A549 (cell line): Measurements from ENCODE around the gene ARHGEF10L. TPM values are rescaled to one million over a fixed set of nuclear protein-coding genes. Genes with fewer than 3 reads are reported as not detected.

Experiments
- ATAC-seq, 2 experiments: fragments of 200-7000 bp in 1 of 2; fragments of >200 bp in 1 of 2; cut with Nextera tagmentation in 1 of 2; cut with Tn5 transposase in 1 of 2; 3 replicates each; pipeline versions ENCODE4 v1.8.0 to v1.9.1; 2018 to 2020; ENCODE audit warnings: mild to moderate bottlenecking in 1 of 2, moderate library complexity in 1 of 2
- CTCF ChIA-PET: fragments of 300-600 bp; sonication (Branson Sonifier 250); formaldehyde crosslinking; extraction: SDS; loops from one replicate; lab custom pipeline; 2021; ENCODE audit warnings: antibody characterized with exemption, inconsistent platforms; lab: Yijun Ruan, JAX
- POLR2A ChIA-PET: fragments of 350-600 bp; formaldehyde crosslinking; extraction: SDS; loops from one replicate; lab custom pipeline; 2021; ENCODE audit warnings: antibody characterized with exemption, inconsistent platforms; lab: Yijun Ruan, JAX
- DNase-seq, 2 experiments: peaks; one replicate each; pipeline versions ENCODE4 v3.0.0 to v3.0.0-alpha.2; 2011 to 2016; ENCODE audit warnings: low read depth in 1 of 2, low spot score in 1 of 2
- FAIRE-seq: peaks from 2 replicates; lab custom pipeline; 2011; peaks lifted over from hg19 to GRCh38; lab: Jason Lieb, UNC
- H3K27ac ChIP-seq, 2 experiments: fragments of >200 bp; sonication (Bioruptor Twin); formaldehyde crosslinking; 3 replicates each; pipeline ENCODE4 v1.5.1; 2016 to 2017
- H3K4me1 ChIP-seq: fragments of >200 bp; sonication (Bioruptor Twin); formaldehyde crosslinking; 3 replicates; pipeline ENCODE4 v1.6.1; 2016
- H3K4me2 ChIP-seq: fragments of >200 bp; sonication (Bioruptor Twin); formaldehyde crosslinking; 3 replicates; pipeline ENCODE4 v1.6.1; 2016
- H3K4me3 ChIP-seq: fragments of >200 bp; sonication (Bioruptor Twin); formaldehyde crosslinking; 3 replicates; pipeline ENCODE4 v1.5.1; 2016
- H3K9me3 ChIP-seq: fragments of >200 bp; sonication (Bioruptor Twin); formaldehyde crosslinking; 3 replicates; pipeline ENCODE4 v1.6.1; 2016
- BHLHE40 ChIP-seq: IDR thresholded peaks from 2 replicates; pipeline ENCODE4 v1.6.1; 2012; ENCODE audit warnings: low read depth, low read length, inconsistent platforms
- CBX8 ChIP-seq: fragments of 200-600 bp; sonication (generic); IDR thresholded peaks from 2 replicates; pipeline ENCODE4 v1.6.1; 2016
- CHD4 ChIP-seq: fragments of 200-600 bp; sonication (generic); IDR thresholded peaks from 2 replicates; pipeline ENCODE4 v1.6.1; 2016; ENCODE audit warnings: antibody characterized with exemption, mild to moderate bottlenecking, borderline replicate concordance
- ESRRA ChIP-seq: fragments of 150-350 bp; IDR thresholded peaks from 2 replicates; pipeline ENCODE4 v1.6.1; 2014; ENCODE audit warnings: mild to moderate bottlenecking, low read length, borderline replicate concordance
- KDM1A ChIP-seq: fragments of 200-600 bp; sonication (generic); IDR thresholded peaks from 2 replicates; pipeline ENCODE4 v1.6.1; 2016; ENCODE audit warnings: low read depth, mild to moderate bottlenecking
- KDM5A ChIP-seq: fragments of 200-600 bp; sonication (generic); IDR thresholded peaks from 2 replicates; pipeline ENCODE4 v1.6.1; 2016; ENCODE audit warnings: antibody characterized with exemption, mild to moderate bottlenecking
- MAFK ChIP-seq: fragments of 450-650 bp; IDR thresholded peaks from 2 replicates; pipeline ENCODE4 v1.6.1; 2014; ENCODE audit not compliant: partially characterized antibody
- MYC ChIP-seq: IDR thresholded peaks from 2 replicates; pipeline ENCODE4 v1.6.1; 2012; ENCODE audit warnings: mild to moderate bottlenecking, inconsistent platforms, low read length, improper control_type of control experiment, borderline replicate concordance
- PHF8 ChIP-seq: fragments of 200-600 bp; sonication (generic); IDR thresholded peaks from 2 replicates; pipeline ENCODE4 v1.6.1; 2016; ENCODE audit warnings: low read depth, mild to moderate bottlenecking, antibody characterized with exemption, moderate library complexity, borderline replicate concordance
- POLR2A ChIP-seq: IDR thresholded peaks from 2 replicates; pipeline ENCODE4 v1.6.1; 2012; ENCODE audit warnings: mild to moderate bottlenecking, low read length
- RARB ChIP-seq: fragments of 250-450 bp; sonication (Bioruptor Pico); IDR thresholded peaks from 2 replicates; pipeline ENCODE4 v1.8.0; 2021; ENCODE audit warnings: mild to moderate bottlenecking, moderate library complexity
- RCOR1 ChIP-seq: fragments of 150-350 bp; IDR thresholded peaks from 2 replicates; pipeline ENCODE4 v1.6.1; 2014; ENCODE audit warnings: antibody characterized with exemption, low read length, low read depth
- RNF2 ChIP-seq: fragments of 200-600 bp; sonication (generic); IDR thresholded peaks from 2 replicates; pipeline ENCODE4 v1.6.1; 2016; ENCODE audit warnings: low read depth, mild to moderate bottlenecking, antibody characterized with exemption, moderate library complexity, borderline replicate concordance
- SMC3 ChIP-seq: fragments of >200 bp; sonication (Bioruptor Twin); formaldehyde crosslinking; IDR thresholded peaks from 3 replicates; pipeline ENCODE4 v1.6.1; 2018; ENCODE audit warnings: inconsistent platforms
- SREBF2 ChIP-seq: fragments of 450-650 bp; IDR thresholded peaks from 2 replicates; pipeline ENCODE4 v1.6.1; 2014; ENCODE audit warnings: mild to moderate bottlenecking, moderate library complexity
- TP53 ChIP-seq: fragments of 250-450 bp; sonication (Bioruptor Pico); IDR thresholded peaks from 2 replicates; pipeline ENCODE4 v1.5.0; 2021; ENCODE audit warnings: mild to moderate bottlenecking, moderate library complexity
- ZC3H11A ChIP-seq: fragments of 450-650 bp; IDR thresholded peaks from 2 replicates; pipeline ENCODE4 v1.6.1; 2014; ENCODE audit warnings: antibody characterized with exemption, mild to moderate bottlenecking
- ZFP36 ChIP-seq: fragments of 450-650 bp; IDR thresholded peaks from 2 replicates; pipeline ENCODE4 v1.6.1; 2014; ENCODE audit warnings: borderline replicate concordance; ENCODE audit not compliant: partially characterized antibody
- ZSCAN20 ChIP-seq: fragments of 250-450 bp; sonication (Bioruptor Pico); IDR thresholded peaks from 2 replicates; pipeline ENCODE4 v1.8.0; 2022; ENCODE audit warnings: mild to moderate bottlenecking, moderate library complexity
- WGBS: methylation state at CpG from one replicate; pipeline ENCODE4 v1.1.6; 2017; ENCODE audit errors: missing lambda C conversion rate; 5-methylcytosine and 5-hydroxymethylcytosine counted together
- polyA plus RNA-seq, 4 experiments: library from polyadenylated mRNA; depleted of rRNA in 3 of 4; stranded (reverse); fragments of >200 nt; fragmentation: RNase III in 1 of 4; extraction: RNeasy Plus Mini Kit Qiagen cat#74134 plus additional on column Dnase treatment in 1 of 4; gene quantifications; 2 replicates in 3 of 4; 3 replicates in 1 of 4; pipeline ENCODE4 v1.2.3, GENCODE V29; 2011 to 2017
- TF ChIP-seq, protein P1 (sequence below): fragments of >200 bp; sonication (Bioruptor Twin); formaldehyde crosslinking; IDR thresholded peaks from 3 replicates; pipeline ENCODE4 v1.6.1; 2016
- TF ChIP-seq, protein P2 (sequence below): fragments of >200 bp; sonication (Bioruptor Twin); formaldehyde crosslinking; IDR thresholded peaks from 2 replicates; pipeline ENCODE4 v1.6.1; 2016
- TF ChIP-seq, protein P3 (sequence below): fragments of 150-350 bp; IDR thresholded peaks from 2 replicates; pipeline ENCODE4 v1.6.1; 2014; ENCODE audit warnings: low read depth, mild to moderate bottlenecking, low read length

The ARHGEF10L gene
- polyA plus RNA-seq, 2 of the 4 experiments (the other 2 are of a cell fraction): 3.5 to 5.2 TPM

DNA sequence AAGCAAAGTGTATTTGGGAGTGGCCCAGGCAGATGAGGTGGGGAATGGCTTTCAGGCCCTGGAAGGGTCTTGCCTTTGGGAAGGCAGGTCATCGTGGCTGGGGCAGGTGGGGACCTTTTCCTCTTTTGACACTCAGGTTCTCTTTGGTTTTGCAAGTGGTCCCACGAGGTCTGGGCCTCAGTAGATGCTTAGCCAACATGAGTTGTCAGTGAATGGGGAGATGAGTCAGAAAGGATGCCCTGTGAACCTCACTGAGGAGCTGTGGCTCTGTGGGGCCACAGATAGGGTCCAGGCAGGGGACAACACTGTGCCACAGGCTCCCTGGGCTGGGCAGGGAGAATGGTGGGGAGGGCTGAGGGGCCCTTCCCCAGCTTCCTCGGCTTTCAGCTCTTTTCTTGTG, 19.0 kb downstream of the ARHGEF10L start (continued):
- TF ChIP-seq ZFP36 (no peak), CBX8 (no peak)

DNA sequence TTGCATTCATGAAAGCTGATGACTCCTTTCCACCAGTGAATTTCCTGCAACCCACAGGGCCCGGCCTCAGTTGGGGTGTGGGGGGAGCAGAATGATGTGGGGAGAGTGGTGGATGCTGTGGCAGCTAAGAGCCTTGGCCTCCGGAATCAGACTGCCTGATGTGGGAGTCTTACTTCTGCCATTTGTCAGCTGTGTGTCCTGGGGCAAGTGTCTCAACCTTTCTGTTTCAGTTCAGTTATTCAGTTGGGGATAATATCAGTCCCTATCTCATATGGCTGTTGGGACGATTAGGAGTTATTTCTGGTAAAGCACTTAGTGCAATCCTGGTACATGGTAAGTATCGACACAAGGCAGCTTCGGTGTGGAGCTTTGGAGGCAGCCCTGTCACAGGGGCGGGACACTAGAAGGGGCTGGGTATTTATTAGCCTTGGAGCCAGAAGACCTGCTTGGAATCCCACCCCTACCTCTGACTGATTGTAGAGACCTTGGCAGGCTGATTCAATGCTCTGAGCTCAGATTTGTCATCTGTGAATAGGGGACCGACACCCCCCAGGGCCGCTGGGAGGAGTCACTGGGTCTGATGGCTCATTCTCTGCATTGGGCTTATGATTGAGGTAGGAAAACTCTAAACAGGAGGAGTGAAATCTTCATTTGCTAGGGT, 19.6 kb downstream of the ARHGEF10L start:
- ATAC-seq (no peak), DNase-seq (no peak), FAIRE-seq (no peak)
- TF ChIP-seq ZFP36 (peak; percentile 45), ESRRA (no peak)
- peaks cover 38% of the 10 kb centered on the region for H3K4me1 ChIP-seq
- H3K9me3 ChIP-seq: no peaks in the 10 kb centered on the region
- H3K4me2 ChIP-seq: peak overlapping the region; percentile 65
- ChIA-PET POLR2A (no interaction called here), CTCF (interaction anchor here (1.4 to 1.9 kb wide), 2 partner anchors 18 to 49 kb away, joined by 3 to 4 read pairs; no protein-coding TSS in a partner anchor)
- 66% methylated on average over 8 of the region's 8 CpGs for WGBS
- H3K27ac ChIP-seq: peak overlapping the region; percentile 54 to 81; a peak in 5 of 6 replicates
- no peak overlapping the region for H3K4me3 ChIP-seq

DNA sequence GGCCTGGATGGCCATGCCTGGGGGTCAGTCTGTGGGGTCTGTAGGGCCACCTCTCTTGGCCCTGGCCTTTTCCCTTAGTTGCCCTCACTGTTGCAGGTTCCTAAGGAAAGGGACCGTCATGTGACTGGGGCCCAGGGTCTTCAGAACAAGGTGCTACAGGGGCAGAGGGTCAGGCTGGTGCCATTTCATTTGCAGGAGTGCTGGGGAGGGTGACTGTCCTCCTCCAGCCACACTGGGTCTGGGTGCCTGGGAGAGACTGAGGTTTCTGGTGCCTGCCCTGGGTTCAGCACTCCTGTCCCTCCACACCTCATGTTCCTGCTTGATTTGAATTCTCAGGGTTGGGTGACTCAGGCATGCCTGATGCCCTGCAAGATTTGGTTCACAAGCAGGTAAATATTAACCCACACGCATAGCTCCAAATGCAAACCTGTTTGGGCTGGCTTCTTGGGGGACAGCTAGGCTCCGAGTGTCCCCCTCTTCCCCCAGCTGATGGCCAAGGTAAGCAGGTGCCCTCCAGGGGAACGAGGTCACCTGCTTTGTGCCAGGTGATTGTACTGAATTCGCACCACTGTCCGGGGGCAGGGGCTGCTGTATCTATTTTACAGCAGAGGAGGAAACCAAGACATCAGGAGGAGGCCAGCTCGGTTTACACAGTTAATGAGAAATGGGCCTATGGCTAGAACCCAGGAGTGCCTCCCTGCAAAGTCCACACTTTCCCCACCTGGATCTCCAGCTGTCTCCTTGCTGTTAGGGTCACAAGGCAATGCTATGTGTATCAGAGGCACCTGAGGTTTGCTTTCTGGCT, 20.3 kb downstream of the ARHGEF10L start:
- ChIA-PET CTCF (interaction anchor here (1.3 to 1.9 kb wide), 4 partner anchors 17 to 57 kb away, joined by 3 to 4 read pairs (median 3); no protein-coding TSS in a partner anchor), POLR2A (no interaction called here)
- 56% methylated on average over 6 of the region's 7 CpGs for WGBS
- Histone ChIP-seq H3K9me3 (no peaks in the 10 kb centered on the region), H3K27ac (peak overlapping the region; percentile 54 to 81; a peak in 5 of 6 replicates), H3K4me2 (peak overlapping the region; percentile 65), H3K4me1 (peaks cover 36% of the 10 kb centered on the region), H3K4me3 (no peak overlapping the region)
- peak; percentile 63 to 68; a peak in 5 of 6 replicates for ATAC-seq
- no peak for TF ChIP-seq KDM1A
- no peak for TF ChIP-seq SMC3
- no peak for TF ChIP-seq PHF8
- no peak for TF ChIP-seq RNF2
- TF ChIP-seq RCOR1: no peak
- TF ChIP-seq ZSCAN20: no peak
- no peak for TF ChIP-seq TP53 (CRISPR knock-in tag)
- TF ChIP-seq, protein P1, sequence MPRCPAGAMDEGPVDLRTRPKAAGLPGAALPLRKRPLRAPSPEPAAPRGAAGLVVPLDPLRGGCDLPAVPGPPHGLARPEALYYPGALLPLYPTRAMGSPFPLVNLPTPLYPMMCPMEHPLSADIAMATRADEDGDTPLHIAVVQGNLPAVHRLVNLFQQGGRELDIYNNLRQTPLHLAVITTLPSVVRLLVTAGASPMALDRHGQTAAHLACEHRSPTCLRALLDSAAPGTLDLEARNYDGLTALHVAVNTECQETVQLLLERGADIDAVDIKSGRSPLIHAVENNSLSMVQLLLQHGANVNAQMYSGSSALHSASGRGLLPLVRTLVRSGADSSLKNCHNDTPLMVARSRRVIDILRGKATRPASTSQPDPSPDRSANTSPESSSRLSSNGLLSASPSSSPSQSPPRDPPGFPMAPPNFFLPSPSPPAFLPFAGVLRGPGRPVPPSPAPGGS: no peak
- no peak for TF ChIP-seq KDM5A
- TF ChIP-seq RARB: no peak
- TF ChIP-seq ZFP36: no peak
- TF ChIP-seq MAFK: no peak
- no peak for TF ChIP-seq ZC3H11A
- TF ChIP-seq CBX8: no peak
- no peak for TF ChIP-seq BHLHE40
- DNase-seq: no peak
- no peak for FAIRE-seq

DNA sequence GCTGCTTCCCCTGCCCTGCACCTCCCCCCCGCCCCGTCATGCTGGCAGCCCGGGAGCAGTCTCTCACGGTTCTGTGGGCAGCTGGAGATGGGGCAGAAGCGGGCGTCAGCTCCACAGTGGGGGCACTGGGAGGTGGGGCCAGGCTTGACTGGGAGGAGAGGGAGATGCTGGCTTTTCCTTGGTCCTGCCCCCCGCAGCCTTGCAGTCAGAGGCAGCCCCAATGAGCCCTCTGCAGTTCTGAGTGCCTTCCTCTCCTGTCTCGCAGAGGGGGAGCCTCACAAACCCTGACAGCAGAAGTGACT, 21.7 kb downstream of the ARHGEF10L start:
- TF ChIP-seq MYC (no peak), CHD4 (no peak), SMC3 (no peak), SREBF2 (no peak), POLR2A (no peak), TP53 (CRISPR knock-in tag) (no peak), ESRRA (no peak)
- TF ChIP-seq, protein P2, sequence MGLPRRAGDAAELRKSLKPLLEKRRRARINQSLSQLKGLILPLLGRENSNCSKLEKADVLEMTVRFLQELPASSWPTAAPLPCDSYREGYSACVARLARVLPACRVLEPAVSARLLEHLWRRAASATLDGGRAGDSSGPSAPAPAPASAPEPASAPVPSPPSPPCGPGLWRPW: no peak
- TF ChIP-seq, protein P3, sequence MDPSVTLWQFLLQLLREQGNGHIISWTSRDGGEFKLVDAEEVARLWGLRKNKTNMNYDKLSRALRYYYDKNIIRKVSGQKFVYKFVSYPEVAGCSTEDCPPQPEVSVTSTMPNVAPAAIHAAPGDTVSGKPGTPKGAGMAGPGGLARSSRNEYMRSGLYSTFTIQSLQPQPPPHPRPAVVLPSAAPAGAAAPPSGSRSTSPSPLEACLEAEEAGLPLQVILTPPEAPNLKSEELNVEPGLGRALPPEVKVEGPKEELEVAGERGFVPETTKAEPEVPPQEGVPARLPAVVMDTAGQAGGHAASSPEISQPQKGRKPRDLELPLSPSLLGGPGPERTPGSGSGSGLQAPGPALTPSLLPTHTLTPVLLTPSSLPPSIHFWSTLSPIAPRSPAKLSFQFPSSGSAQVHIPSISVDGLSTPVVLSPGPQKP: no peak
- TF ChIP-seq, all 56 proteins: peak for 0
- no peak for FAIRE-seq
- H3K4me3 ChIP-seq: no peak overlapping the region
- ATAC-seq: no peak
- DNase-seq: no peak
- WGBS: 94% methylated on average over 8 of the region's 8 CpGs
- H3K4me1 ChIP-seq: peaks cover 36% of the 10 kb centered on the region
- ChIA-PET CTCF (interaction anchor here (0.7 to 2.6 kb wide), 5 partner anchors 13 to 58 kb away, joined by 3 to 11 read pairs (median 4); no protein-coding TSS in a partner anchor), POLR2A (no interaction called here)
- peak overlapping the region in 1 of 2 experiments; percentile 61; a peak in 3 of 6 replicates for H3K27ac ChIP-seq
- H3K9me3 ChIP-seq: no peaks in the 10 kb centered on the region
- no peak overlapping the region for H3K4me2 ChIP-seq
